Progenitor cell of endocrine pancreas (in vitro differentiated cells): ENCODE results near the gene ALOX5. TPM values are rescaled to one million over a fixed set of nuclear protein-coding genes. Genes with fewer than 3 reads are reported as not detected.
A peak's percentile ranks its signal among the peaks of the same experiment; 100 is the strongest.

Source experiments
- DNase-seq: peaks from one replicate; pipeline ENCODE4 v3.0.0; 2021; ENCODE audit warnings: low spot score; ENCODE audit not compliant: unreplicated experiment
- H3K27ac Mint-ChIP-seq: 2 replicates; pipeline ENCODE4 v1.8.0; 2021; ENCODE audit warnings: mild to moderate bottlenecking, moderate library complexity, mixed read lengths
- H3K27me3 Mint-ChIP-seq: 2 replicates; pipeline ENCODE4 v1.8.0; 2021; ENCODE audit warnings: mixed read lengths
- H3K36me3 Mint-ChIP-seq: 2 replicates; pipeline ENCODE4 v1.8.0; 2022; ENCODE audit warnings: mixed read lengths; ENCODE audit not compliant: insufficient read depth
- H3K4me1 Mint-ChIP-seq: 2 replicates; pipeline ENCODE4 v1.8.0; 2021; ENCODE audit warnings: low read depth, mixed read lengths
- H3K4me3 Mint-ChIP-seq: 2 replicates; pipeline ENCODE4 v1.8.0; 2021; ENCODE audit warnings: low read depth, mild to moderate bottlenecking, moderate library complexity, mixed read lengths
- H3K9me3 Mint-ChIP-seq: 2 replicates; pipeline ENCODE4 v1.8.0; 2021; ENCODE audit warnings: low read depth, mixed read lengths
- total RNA-seq: library from RNA; stranded (reverse); gene quantifications from 2 replicates; pipeline ENCODE4 v1.2.1, GENCODE V29; 2021
- TF ChIP-seq, protein P1 (sequence below): fragments of 200-600 bp; sonication (generic); IDR thresholded peaks from one replicate; pipeline ENCODE4 v1.5.0; 2021; ENCODE audit warnings: antibody characterized with exemption, mild to moderate bottlenecking; ENCODE audit not compliant: unreplicated experiment

Gene ALOX5
- total RNA-seq, 1 donor from 2014 or later, result 1.9 TPM

DNA sequence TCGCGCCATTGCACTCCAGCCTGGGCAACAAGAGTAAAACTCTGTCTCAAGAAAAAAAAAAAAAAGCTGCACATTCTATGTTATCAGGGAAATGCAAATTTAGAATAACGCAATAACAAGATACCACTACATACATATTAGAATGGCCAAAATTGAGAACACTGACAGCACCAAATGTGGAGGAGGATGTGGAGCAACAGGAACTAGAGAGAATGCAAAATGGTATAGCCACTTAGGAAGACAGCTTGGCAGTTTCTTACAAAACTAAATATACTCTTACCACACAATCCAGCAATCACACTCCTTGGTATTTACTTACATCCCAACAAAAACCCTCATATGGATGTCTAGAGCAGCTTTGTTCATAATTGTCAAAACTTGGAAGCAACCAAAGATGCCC is 76.8 kb downstream of the ALOX5 start:
- H3K4me1 Mint-ChIP-seq, result no peaks in the 10 kb centered on the region
- H3K9me3 Mint-ChIP-seq, result no peaks in the 10 kb centered on the region
- H3K27ac Mint-ChIP-seq, result no peak overlapping the region
- no peaks in the 10 kb centered on the region for H3K27me3 Mint-ChIP-seq
- no peak for DNase-seq
- no peak overlapping the region for H3K4me3 Mint-ChIP-seq
- H3K36me3 Mint-ChIP-seq, result peaks cover 1% of the 10 kb centered on the region
- TF ChIP-seq, protein P1, sequence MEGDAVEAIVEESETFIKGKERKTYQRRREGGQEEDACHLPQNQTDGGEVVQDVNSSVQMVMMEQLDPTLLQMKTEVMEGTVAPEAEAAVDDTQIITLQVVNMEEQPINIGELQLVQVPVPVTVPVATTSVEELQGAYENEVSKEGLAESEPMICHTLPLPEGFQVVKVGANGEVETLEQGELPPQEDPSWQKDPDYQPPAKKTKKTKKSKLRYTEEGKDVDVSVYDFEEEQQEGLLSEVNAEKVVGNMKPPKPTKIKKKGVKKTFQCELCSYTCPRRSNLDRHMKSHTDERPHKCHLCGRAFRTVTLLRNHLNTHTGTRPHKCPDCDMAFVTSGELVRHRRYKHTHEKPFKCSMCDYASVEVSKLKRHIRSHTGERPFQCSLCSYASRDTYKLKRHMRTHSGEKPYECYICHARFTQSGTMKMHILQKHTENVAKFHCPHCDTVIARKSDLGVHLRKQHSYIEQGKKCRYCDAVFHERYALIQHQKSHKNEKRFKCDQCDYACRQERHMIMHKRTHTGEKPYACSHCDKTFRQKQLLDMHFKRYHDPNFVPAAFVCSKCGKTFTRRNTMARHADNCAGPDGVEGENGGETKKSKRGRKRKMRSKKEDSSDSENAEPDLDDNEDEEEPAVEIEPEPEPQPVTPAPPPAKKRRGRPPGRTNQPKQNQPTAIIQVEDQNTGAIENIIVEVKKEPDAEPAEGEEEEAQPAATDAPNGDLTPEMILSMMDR, result no peak

DNA sequence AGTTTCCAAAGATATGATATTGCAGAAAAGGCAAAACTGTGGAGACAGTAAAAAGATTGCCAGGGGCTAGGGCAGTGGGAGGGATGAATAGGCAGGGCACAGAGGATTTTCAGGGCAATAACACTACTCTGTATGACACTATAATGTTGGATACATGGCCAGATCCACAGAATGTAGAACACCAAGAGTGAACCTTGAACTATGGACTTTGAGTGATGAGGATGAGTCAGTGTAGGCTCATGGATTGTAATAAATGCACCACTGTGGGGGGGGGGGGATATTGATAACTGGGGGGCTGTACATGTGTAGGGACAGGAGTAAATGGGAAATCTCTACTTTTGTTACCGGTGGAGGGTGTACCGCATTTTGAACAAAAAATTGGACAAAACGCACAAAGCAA is 77.4 kb downstream of the ALOX5 start:
- Mint-ChIP-seq H3K36me3 (peaks cover 1% of the 10 kb centered on the region), H3K9me3 (no peaks in the 10 kb centered on the region), H3K4me3 (no peak overlapping the region), H3K27ac (no peak overlapping the region), H3K27me3 (no peaks in the 10 kb centered on the region), H3K4me1 (no peaks in the 10 kb centered on the region)
- no peak for DNase-seq
- TF ChIP-seq, protein P1, result no peak

DNA sequence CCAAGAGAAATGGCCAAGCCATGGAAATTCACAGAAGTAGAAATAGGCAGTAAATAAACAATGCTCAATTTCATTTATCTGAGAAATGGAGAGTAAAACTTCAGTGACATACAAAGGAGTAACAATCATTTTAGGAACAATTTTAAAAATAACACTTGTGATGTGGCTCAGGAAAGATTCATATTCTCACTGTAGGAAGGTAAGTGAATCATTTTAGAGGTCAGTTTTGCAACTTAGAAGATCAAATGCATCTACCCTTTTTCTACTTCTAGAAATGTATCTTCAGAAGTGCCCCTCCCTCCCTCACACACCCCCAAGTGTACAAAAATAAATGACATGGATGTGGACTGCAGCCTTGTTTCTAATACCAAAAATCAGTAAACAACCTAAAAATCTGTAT is 78.3 kb downstream of the ALOX5 start:
- Mint-ChIP-seq H3K9me3 (no peaks in the 10 kb centered on the region), H3K27me3 (no peaks in the 10 kb centered on the region), H3K36me3 (peaks cover 3% of the 10 kb centered on the region), H3K4me1 (no peaks in the 10 kb centered on the region), H3K27ac (no peak overlapping the region), H3K4me3 (no peak overlapping the region)
- TF ChIP-seq, protein P1, result no peak
- DNase-seq, result no peak

DNA sequence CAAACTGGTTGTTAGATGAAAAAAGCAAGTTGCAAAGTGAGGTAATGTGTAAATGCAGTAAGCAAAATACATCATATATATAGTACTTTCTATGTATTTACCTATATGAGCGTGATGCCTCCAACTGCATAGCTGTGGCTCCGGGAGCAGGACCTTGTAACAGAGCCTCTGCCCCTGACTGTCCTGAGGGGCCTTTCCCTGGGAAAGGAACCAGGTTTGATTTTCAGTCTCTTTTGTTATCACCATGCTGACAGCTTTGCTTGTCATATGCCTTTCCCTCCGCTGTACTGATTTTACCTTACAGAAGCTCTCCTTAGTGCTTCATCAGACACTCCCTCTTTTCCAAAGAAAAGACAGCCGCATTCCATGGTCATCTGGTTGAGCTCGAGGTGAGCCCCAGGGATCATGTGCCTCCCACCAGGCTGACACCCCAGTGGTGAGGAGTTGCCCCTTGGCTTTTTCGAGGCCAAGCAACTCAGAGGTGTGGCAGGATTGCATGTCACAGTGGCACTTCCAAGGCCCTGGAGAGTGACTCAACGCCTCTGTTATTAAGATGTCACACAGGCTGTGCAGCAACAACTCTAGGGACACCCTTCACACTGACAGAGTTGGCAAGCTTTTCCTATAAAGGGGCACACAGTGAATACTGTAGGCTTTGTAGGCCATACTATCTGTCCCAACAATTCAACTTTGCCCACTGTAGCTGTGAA is 78.9 kb downstream of the ALOX5 start:
- no peak overlapping the region for H3K4me3 Mint-ChIP-seq
- H3K4me1 Mint-ChIP-seq, result no peaks in the 10 kb centered on the region
- no peak for DNase-seq
- no peaks in the 10 kb centered on the region for H3K27me3 Mint-ChIP-seq
- peak overlapping the region; percentile 88 for H3K27ac Mint-ChIP-seq
- no peaks in the 10 kb centered on the region for H3K9me3 Mint-ChIP-seq
- peaks cover 5% of the 10 kb centered on the region for H3K36me3 Mint-ChIP-seq
- TF ChIP-seq, protein P1, result no peak

DNA sequence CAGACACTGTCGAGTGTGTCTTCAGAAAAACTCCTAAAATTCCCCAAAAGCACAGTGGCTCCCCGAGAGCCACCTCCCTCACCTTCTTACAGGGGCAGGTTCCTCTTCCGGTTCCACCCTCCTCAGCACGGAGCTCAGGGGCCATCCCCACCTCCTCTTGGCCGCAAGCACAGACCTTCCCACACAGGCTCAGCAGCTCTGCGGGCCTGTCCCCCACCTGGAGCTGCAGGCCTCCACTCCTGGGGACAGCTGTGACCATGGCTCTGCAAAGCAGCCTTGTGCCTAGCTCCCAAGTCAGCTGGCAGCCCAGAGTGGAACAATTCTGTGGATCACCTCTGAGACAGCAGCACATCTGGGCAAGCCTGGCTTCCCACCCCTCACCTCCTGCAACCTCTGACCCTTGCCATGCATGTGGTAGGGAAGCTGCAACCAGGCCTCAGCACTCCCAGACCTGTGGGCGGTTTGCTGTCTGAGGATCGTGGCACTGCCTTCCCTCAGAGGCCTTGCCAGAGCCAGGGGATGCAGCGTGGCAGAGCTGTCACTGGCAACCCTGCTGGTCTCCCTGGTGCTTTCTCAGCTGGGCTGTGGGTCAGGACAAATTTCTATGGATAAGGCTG is 79.7 kb downstream of the ALOX5 start:
- no peak overlapping the region for H3K4me3 Mint-ChIP-seq
- TF ChIP-seq, protein P1, result no peak
- no peak overlapping the region for H3K27ac Mint-ChIP-seq
- no peaks in the 10 kb centered on the region for H3K27me3 Mint-ChIP-seq
- no peak for DNase-seq
- peaks cover 5% of the 10 kb centered on the region for H3K36me3 Mint-ChIP-seq
- no peaks in the 10 kb centered on the region for H3K9me3 Mint-ChIP-seq
- H3K4me1 Mint-ChIP-seq, result no peaks in the 10 kb centered on the region
